H1 (cell line): ENCODE measurements around the gene CCDC141. TPM values are rescaled to one million over a fixed set of nuclear protein-coding genes. Genes with fewer than 3 reads are reported as not detected.

Experiments used
- BACH1 ChIP-seq: IDR thresholded peaks from 2 replicates; pipeline ENCODE4 v1.6.1; 2012; ENCODE audit warnings: low read length, improper control_type of control experiment
- BCL11A ChIP-seq, 2 experiments: IDR thresholded peaks; one replicate each; pipeline ENCODE4 v1.6.1; 2011; ENCODE audit warnings: low read depth in 2 of 2, low read length in 2 of 2, mild to moderate bottlenecking in 2 of 2
- CHD1 ChIP-seq: IDR thresholded peaks from 2 replicates; pipeline ENCODE4 v1.6.1; 2012; ENCODE audit warnings: low read depth, low read length, improper control_type of control experiment
- SIN3A ChIP-seq, 2 experiments: IDR thresholded peaks in 1 of 2; conservative IDR thresholded peaks in 1 of 2; 2 replicates each; pipeline ENCODE4 v1.6.1; 2011 to 2012; ENCODE audit warnings: low read length in 2 of 2, improper control_type of control experiment in 1 of 2, low read depth in 1 of 2, mild to moderate bottlenecking in 1 of 2
- polyA plus RNA-seq, 7 experiments: library from polyadenylated mRNA; depleted of rRNA in 3 of 7; stranded (reverse) in 5 of 7; unstranded in 2 of 7; fragments of >200 nt in 5 of 7; fragments of 200-250 nt in 2 of 7; gene quantifications; 1 replicate in 5 of 7; 2 replicates in 1 of 7; 4 replicates in 1 of 7; pipeline versions ENCODE4 v1.2.1 to v1.2.3, GENCODE V29; 2011 to 2013; ENCODE audit warnings: missing spikeins in 2 of 7, mixed read lengths in 2 of 7
- total RNA-seq: library from RNA; stranded (reverse); fragmentation: NEBNext Ultra II Directional; extraction: Animal tissue kit (Norgen Biotek cat#: 25700); gene quantifications from 2 replicates; pipeline ENCODE4 v1.2.1, GENCODE V29; 2021

CCDC141 gene
- total and polyA plus RNA-seq, 2 of the 8 experiments (the other 6 are each of a cell fraction or from before 2014, with no cell fraction given): 0.56 to 21.6 TPM

DNA sequence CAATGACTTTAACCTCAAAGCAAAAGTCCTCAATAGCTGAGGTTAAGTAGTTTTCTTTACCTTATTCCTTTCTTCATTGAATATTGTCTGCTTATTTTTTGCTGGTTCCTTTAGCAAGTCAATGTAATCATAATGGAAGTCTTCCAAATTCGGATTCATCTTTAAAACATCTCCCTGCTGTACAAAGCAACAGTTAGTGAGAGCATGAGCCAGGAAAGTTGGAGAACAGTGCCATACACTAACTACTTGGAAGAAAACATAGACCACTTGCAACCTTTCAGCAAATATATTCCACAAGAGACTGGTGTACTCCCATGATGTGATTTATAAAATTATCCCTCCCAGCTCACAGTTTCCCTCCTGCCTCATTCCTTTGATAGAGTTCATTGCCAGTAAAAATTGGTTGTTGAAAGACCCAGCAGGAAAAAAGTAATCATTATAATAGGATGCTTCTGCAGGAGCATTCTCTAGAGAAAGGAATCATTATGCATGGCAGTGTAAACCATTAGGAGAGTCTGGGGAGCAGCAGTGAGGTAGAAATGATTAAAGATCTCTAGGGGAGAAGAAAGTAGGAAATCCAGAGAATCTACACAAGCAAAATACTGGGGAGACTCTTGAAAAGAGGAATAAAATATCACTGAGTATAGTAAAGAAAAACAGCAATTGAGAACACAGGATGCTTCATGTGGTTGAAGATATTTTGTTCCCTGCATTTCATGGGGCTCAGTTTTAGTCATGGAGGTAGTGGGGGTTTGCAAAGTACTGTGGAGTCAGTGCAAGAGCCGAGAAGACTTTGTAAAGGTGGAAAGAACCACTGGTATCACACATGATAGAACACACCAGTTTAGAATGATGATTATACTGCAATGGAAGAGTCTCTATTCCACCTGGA lies 204.1 kb downstream of the CCDC141 start (continued):
- no peak for TF ChIP-seq SIN3A (conservative IDR thresholded peaks at IDR 0.05 in 1 of 2, IDR thresholded peaks at IDR 0.05 in 1 of 2; ENCODE audit: low read depth in 1 of 2, low read length in 2 of 2)
- TF ChIP-seq BCL11A (IDR thresholded peaks at IDR 0.05; ENCODE audit: low read depth in 2 of 2, low read length in 2 of 2): no peak
- TF ChIP-seq BACH1: no peak
- TF ChIP-seq CHD1: no peak
